ENCODE results near the gene PABPC1L. TPM values are rescaled to one million over a fixed set of nuclear protein-coding genes. Genes with fewer than 3 reads are reported as not detected.

The PABPC1L gene
- total and polyA plus RNA-seq, 2 of the 13 experiments (the other 11 are each of a cell fraction or from before 2014, with no cell fraction given): 30.8 to 252 TPM

DNA sequence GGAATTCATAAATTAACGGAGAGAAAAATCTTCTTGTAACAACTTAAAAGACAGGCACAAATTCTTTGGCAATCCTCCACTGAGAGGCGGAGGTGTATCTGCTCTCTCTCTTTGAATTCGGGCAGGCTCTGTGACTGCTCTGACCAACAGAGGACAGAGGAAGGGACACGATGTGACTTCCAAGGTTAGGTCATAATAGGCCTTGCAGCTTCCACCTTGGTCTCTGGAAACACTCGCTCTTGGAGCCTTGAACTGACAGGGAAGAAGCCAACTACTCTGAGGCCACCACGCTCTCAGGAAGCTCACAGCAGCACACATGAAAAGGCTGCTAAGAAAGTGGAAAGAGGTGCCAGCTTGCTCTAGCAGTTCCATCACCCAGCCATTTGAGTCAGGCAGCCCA, 35.4 kb downstream of the PABPC1L start:
- POLR2A ChIA-PET: no interaction called here
- peaks cover 19% of the 10 kb centered on the region for H3K4me1 ChIP-seq (ENCODE audit: insufficient read depth, low read length)
- H2AFZ ChIP-seq (ENCODE audit: low read length): no peak overlapping the region
- no peaks in the 10 kb centered on the region for H3K79me2 ChIP-seq (ENCODE audit: insufficient read depth, low read length)
- WGBS (ENCODE audit: low lambda C conversion rate): 94% methylated on average over 6 of the region's 6 CpGs
- intact Hi-C loops (cut with micrococcal nuclease; ENCODE audit: unreplicated experiment): no loop called here
- in situ Hi-C loops (cut with HindIII; ENCODE audit: extremely low pct_ligation_motif_present, low pct_unique_long_range_greater_than_20kb): no loop called here
- BruUV-seq (replicated peaks): no TSS peak
- no peak for ATAC-seq
- peaks cover 55 to 94% of the 10 kb centered on the region in 2 experiments for H3K36me3 ChIP-seq (replicated peaks in 1 of 2; ENCODE audit: control insufficient read depth in 1 of 2, insufficient read depth in 2 of 2, low read length in 2 of 2)
- H4K20me1 ChIP-seq (ENCODE audit: insufficient read depth, low read length): no peaks in the 10 kb centered on the region
- no peak overlapping the region for H3K9ac ChIP-seq (ENCODE audit: insufficient read depth, low read depth, low read length)
- H3K9me3 ChIP-seq (ENCODE audit: low read length): no peaks in the 10 kb centered on the region
- H3K27me3 ChIP-seq (ENCODE audit: control insufficient read depth in 1 of 2, insufficient read depth in 2 of 2, low read length in 2 of 2): no peaks in the 10 kb centered on the region
- FAIRE-seq: no peak
- no peak overlapping the region for H3K27ac ChIP-seq (ENCODE audit: extremely low read length, insufficient read depth, low read length)
- no peak overlapping the region for H3K4me3 ChIP-seq (replicated peaks in 1 of 3; ENCODE audit: insufficient read depth in 1 of 3, low read depth in 2 of 3, low read length in 3 of 3)
- H3K4me2 ChIP-seq (ENCODE audit: low read depth, low read length): no peak overlapping the region
- no peak for DNase-seq (ENCODE audit: low spot score)
- CTCF ChIA-PET (ENCODE audit: low intra/inter-chr PET ratio, low total read pairs): no interaction called here
- no peak for TF ChIP-seq NFYC (CRISPR knock-in tag; IDR thresholded peaks at IDR 0.05)
- TF ChIP-seq, protein P1, sequence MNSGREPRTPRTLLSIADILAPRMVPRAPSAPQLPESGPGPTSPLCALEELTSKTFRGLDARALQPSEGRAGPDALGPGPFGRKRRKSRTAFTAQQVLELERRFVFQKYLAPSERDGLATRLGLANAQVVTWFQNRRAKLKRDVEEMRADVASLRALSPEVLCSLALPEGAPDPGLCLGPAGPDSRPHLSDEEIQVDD (CRISPR knock-in tag; IDR thresholded peaks at IDR 0.05; ENCODE audit: borderline replicate concordance): no peak
- TF ChIP-seq HOXA7 (CRISPR knock-in tag; IDR thresholded peaks at IDR 0.05): no peak
- TF ChIP-seq, protein P2, sequence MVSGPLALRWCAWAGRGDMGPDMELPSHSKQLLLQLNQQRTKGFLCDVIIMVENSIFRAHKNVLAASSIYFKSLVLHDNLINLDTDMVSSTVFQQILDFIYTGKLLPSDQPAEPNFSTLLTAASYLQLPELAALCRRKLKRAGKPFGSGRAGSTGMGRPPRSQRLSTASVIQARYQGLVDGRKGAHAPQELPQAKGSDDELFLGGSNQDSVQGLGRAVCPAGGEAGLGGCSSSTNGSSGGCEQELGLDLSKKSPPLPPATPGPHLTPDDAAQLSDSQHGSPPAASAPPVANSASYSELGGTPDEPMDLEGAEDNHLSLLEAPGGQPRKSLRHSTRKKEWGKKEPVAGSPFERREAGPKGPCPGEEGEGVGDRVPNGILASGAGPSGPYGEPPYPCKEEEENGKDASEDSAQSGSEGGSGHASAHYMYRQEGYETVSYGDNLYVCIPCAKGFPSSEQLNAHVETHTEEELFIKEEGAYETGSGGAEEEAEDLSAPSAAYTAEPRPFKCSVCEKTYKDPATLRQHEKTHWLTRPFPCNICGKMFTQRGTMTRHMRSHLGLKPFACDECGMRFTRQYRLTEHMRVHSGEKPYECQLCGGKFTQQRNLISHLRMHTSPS (CRISPR knock-in tag; IDR thresholded peaks at IDR 0.05; ENCODE audit: low read depth): no peak
- no peak for TF ChIP-seq IKZF4 (CRISPR knock-in tag; IDR thresholded peaks at IDR 0.05; ENCODE audit: borderline replicate concordance, low read depth, not compliant biosample characterization)
- TF ChIP-seq, protein P3, sequence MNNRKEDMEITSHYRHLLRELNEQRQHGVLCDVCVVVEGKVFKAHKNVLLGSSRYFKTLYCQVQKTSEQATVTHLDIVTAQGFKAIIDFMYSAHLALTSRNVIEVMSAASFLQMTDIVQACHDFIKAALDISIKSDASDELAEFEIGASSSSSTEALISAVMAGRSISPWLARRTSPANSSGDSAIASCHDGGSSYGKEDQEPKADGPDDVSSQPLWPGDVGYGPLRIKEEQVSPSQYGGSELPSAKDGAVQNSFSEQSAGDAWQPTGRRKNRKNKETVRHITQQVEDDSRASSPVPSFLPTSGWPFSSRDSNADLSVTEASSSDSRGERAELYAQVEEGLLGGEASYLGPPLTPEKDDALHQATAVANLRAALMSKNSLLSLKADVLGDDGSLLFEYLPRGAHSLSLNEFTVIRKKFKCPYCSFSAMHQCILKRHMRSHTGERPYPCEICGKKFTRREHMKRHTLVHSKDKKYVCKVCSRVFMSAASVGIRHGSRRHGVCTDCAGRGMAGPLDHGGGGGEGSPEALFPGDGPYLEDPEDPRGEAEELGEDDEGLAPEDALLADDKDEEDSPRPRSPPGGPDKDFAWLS (CRISPR knock-in tag; IDR thresholded peaks at IDR 0.05; ENCODE audit: borderline replicate concordance): no peak
- TF ChIP-seq, protein P4, sequence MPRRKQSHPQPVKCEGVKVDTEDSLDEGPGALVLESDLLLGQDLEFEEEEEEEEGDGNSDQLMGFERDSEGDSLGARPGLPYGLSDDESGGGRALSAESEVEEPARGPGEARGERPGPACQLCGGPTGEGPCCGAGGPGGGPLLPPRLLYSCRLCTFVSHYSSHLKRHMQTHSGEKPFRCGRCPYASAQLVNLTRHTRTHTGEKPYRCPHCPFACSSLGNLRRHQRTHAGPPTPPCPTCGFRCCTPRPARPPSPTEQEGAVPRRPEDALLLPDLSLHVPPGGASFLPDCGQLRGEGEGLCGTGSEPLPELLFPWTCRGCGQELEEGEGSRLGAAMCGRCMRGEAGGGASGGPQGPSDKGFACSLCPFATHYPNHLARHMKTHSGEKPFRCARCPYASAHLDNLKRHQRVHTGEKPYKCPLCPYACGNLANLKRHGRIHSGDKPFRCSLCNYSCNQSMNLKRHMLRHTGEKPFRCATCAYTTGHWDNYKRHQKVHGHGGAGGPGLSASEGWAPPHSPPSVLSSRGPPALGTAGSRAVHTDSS (CRISPR knock-in tag; conservative IDR thresholded peaks at IDR 0.05): no peak
- no peak for TF ChIP-seq ASH2L (IDR thresholded peaks at IDR 0.05; ENCODE audit: insufficient read length, low read depth, low read length)
- no peak for TF ChIP-seq PHB2 (IDR thresholded peaks at IDR 0.05; ENCODE audit: partially characterized antibody)
- no peak for TF ChIP-seq GATA4 (IDR thresholded peaks at IDR 0.05; ENCODE audit: borderline replicate concordance, low read depth)
- TF ChIP-seq ZFP37 (CRISPR knock-in tag; IDR thresholded peaks at IDR 0.05; ENCODE audit: borderline replicate concordance): no peak
- TF ChIP-seq, protein P5, sequence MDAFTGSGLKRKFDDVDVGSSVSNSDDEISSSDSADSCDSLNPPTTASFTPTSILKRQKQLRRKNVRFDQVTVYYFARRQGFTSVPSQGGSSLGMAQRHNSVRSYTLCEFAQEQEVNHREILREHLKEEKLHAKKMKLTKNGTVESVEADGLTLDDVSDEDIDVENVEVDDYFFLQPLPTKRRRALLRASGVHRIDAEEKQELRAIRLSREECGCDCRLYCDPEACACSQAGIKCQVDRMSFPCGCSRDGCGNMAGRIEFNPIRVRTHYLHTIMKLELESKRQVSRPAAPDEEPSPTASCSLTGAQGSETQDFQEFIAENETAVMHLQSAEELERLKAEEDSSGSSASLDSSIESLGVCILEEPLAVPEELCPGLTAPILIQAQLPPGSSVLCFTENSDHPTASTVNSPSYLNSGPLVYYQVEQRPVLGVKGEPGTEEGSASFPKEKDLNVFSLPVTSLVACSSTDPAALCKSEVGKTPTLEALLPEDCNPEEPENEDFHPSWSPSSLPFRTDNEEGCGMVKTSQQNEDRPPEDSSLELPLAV (CRISPR knock-in tag; conservative IDR thresholded peaks at IDR 0.05; ENCODE audit: low read depth): no peak
- TF ChIP-seq, protein P6, sequence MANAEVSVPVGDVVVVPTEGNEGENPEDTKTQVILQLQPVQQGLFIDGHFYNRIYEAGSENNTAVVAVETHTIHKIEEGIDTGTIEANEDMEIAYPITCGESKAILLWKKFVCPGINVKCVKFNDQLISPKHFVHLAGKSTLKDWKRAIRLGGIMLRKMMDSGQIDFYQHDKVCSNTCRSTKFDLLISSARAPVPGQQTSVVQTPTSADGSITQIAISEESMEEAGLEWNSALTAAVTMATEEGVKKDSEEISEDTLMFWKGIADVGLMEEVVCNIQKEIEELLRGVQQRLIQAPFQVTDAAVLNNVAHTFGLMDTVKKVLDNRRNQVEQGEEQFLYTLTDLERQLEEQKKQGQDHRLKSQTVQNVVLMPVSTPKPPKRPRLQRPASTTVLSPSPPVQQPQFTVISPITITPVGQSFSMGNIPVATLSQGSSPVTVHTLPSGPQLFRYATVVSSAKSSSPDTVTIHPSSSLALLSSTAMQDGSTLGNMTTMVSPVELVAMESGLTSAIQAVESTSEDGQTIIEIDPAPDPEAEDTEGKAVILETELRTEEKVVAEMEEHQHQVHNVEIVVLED (CRISPR knock-in tag; IDR thresholded peaks at IDR 0.05; ENCODE audit: borderline replicate concordance): no peak
- no peak for TF ChIP-seq HOXD1 (CRISPR knock-in tag; IDR thresholded peaks at IDR 0.05)
- TF ChIP-seq ARNT2 (CRISPR knock-in tag; IDR thresholded peaks at IDR 0.05; ENCODE audit: low read depth): no peak

All from HepG2 (cell line).